Neural crest cell (in vitro differentiated cells): ENCODE measurements around the gene ZNF630. TPM values are rescaled to one million over a fixed set of nuclear protein-coding genes. Genes with fewer than 3 reads are reported as not detected.

Experiments used
- total RNA-seq: library from RNA; stranded (reverse); gene quantifications from 2 replicates; pipeline ENCODE4 v1.2.1, GENCODE V29; 2021

The ZNF630 gene
- total RNA-seq, 1 donor from 2014 or later, result 2.1 TPM

Other genes starting within 250 kb of the ZNF630 start
- gene ZNF81, start 234.7 kb downstream of the ZNF630 start, total RNA-seq, result 10.1 and 12.3 TPM in 2 replicates
- gene ZNF182, start 67.7 kb downstream of the ZNF630 start, total RNA-seq, result 7.0 and 7.2 TPM in 2 replicates
- gene SPACA5, start 64.7 kb downstream of the ZNF630 start, total RNA-seq, result not detected in 2 replicates
- gene SPACA5B, start 59.0 kb upstream of the ZNF630 start, total RNA-seq, result not detected in 2 replicates
- gene SSX5, start 125.2 kb upstream of the ZNF630 start, total RNA-seq, result not detected in 2 replicates
- not detected in 2 replicates for gene SSX1, start 183.8 kb upstream of the ZNF630 start, total RNA-seq